B cell (primary cell): ENCODE data around the gene PSMD12. TPM values are rescaled to one million over a fixed set of nuclear protein-coding genes. Genes with fewer than 3 reads are reported as not detected.

ENCODE experiments used
- ATAC-seq: fragments of 200-7000 bp; cut with Tn5 transposase; one replicate; pipeline ENCODE4 v1.10.0; 2021; ENCODE audit warnings: low read depth, mild to moderate bottlenecking, moderate number of reproducible peaks, moderate library complexity
- CTCF ChIA-PET: fragments of 350-600 bp; sonication (Branson Sonifier 250); formaldehyde crosslinking; loops from one replicate; lab custom pipeline; 2021; ENCODE audit warnings: antibody characterized with exemption, inconsistent platforms; lab: Charles Lee
- POLR2A ChIA-PET: fragments of 350-600 bp; sonication (Branson Sonifier 250); formaldehyde crosslinking; loops from one replicate; lab custom pipeline; 2021; ENCODE audit warnings: antibody characterized with exemption; lab: Charles Lee
- DNase-seq: peaks from one replicate; pipeline ENCODE4 v3.0.0; 2013
- H2AFZ ChIP-seq: 2 replicates; pipeline ENCODE4 v1.6.1; 2012; ENCODE audit warnings: mild to moderate bottlenecking, low read depth, low read length; ENCODE audit not compliant: insufficient read depth, poor library complexity, severe bottlenecking
- H3K27ac ChIP-seq, 2 donors: 1 replicate in 1 of 2; 2 replicates in 1 of 2; pipeline ENCODE4 v1.5.1; 2012 to 2013; ENCODE audit warnings: low read length in 2 of 2, mild to moderate bottlenecking in 2 of 2, moderate library complexity in 1 of 2
- H3K27me3 ChIP-seq, 4 experiments: fragments of 200-600 bp in 1 of 4; sonication (generic) in 1 of 4; replicated peaks in 1 of 4; 1 replicate in 2 of 4; 2 replicates in 2 of 4; pipeline versions ENCODE4 v1.6.1 to v1.7.0; 2013 to 2016; ENCODE audit warnings: low read length in 3 of 4, mild to moderate bottlenecking in 2 of 4, mixed read lengths in 1 of 4, moderate library complexity in 1 of 4; ENCODE audit not compliant: insufficient read depth in 4 of 4, control insufficient read depth in 3 of 4; ENCODE audit errors: control extremely low read depth in 1 of 4
- H3K36me3 ChIP-seq, 2 experiments: replicated peaks in 1 of 2; 1 replicate in 1 of 2; 2 replicates in 1 of 2; pipeline versions ENCODE4 v1.6.1 to v1.7.1; 2013; ENCODE audit warnings: low read length in 1 of 2; ENCODE audit not compliant: insufficient read depth in 2 of 2, control insufficient read depth in 1 of 2; ENCODE audit errors: control extremely low read depth in 1 of 2, extremely low read depth in 1 of 2
- H3K4me1 ChIP-seq, 2 donors: fragments of 200-600 bp in 1 of 2; sonication (generic) in 1 of 2; 1 replicate in 1 of 2; 2 replicates in 1 of 2; pipeline versions ENCODE4 v1.5.1 to v1.6.1; 2013 to 2017; ENCODE audit warnings: low read length in 2 of 2; ENCODE audit not compliant: control insufficient read depth in 2 of 2, insufficient read depth in 2 of 2
- H3K4me2 ChIP-seq: replicated peaks from 2 replicates; pipeline ENCODE3; 2012; ENCODE audit warnings: mild to moderate bottlenecking, low read depth, low read length; ENCODE audit not compliant: poor library complexity, severe bottlenecking
- H3K4me3 ChIP-seq, 5 experiments: fragments of 200-600 bp in 1 of 5; sonication (generic) in 1 of 5; 1 replicate in 3 of 5; 2 replicates in 2 of 5; pipeline versions ENCODE4 v1.5.1 to v1.7.0; 2011 to 2016; ENCODE audit warnings: low read length in 4 of 5, mild to moderate bottlenecking in 4 of 5, low read depth in 2 of 5, control low read depth in 1 of 5, moderate library complexity in 1 of 5; ENCODE audit not compliant: insufficient read depth in 1 of 5; ENCODE audit errors: control extremely low read depth in 1 of 5, extremely low read depth in 1 of 5
- H3K79me2 ChIP-seq: fragments of 200-600 bp; sonication (generic); one replicate; pipeline ENCODE4 v1.6.0; 2016; ENCODE audit warnings: low read length; ENCODE audit not compliant: control insufficient read depth, insufficient read depth
- H3K9ac ChIP-seq: fragments of 200-600 bp; sonication (generic); 2 replicates; pipeline ENCODE4 v1.6.1; 2017; ENCODE audit warnings: mild to moderate bottlenecking, low read length, moderate library complexity
- H3K9me3 ChIP-seq, 3 donors: one replicate each; pipeline versions ENCODE4 v1.6.1 to v1.7.1; 2013; ENCODE audit warnings: low read length in 2 of 3; ENCODE audit not compliant: control insufficient read depth in 2 of 3, insufficient read depth in 1 of 3; ENCODE audit errors: control extremely low read depth in 1 of 3
- H4K20me1 ChIP-seq: 2 replicates; pipeline ENCODE4 v1.6.0; 2012; ENCODE audit warnings: mild to moderate bottlenecking, low read length; ENCODE audit not compliant: insufficient read depth, control insufficient read depth, poor library complexity, severe bottlenecking
- H3K27ac Mint-ChIP-seq: one replicate; pipeline ENCODE4 v1.8.0; 2021; ENCODE audit warnings: mixed read lengths
- H3K27me3 Mint-ChIP-seq: one replicate; pipeline ENCODE4 v1.8.0; 2021; ENCODE audit warnings: mixed read lengths
- H3K4me1 Mint-ChIP-seq: one replicate; pipeline ENCODE4 v1.8.0; 2021; ENCODE audit warnings: mixed read lengths
- H3K4me3 Mint-ChIP-seq: one replicate; pipeline ENCODE4 v1.8.0; 2021; ENCODE audit warnings: mixed read lengths
- H3K9me3 Mint-ChIP-seq: one replicate; pipeline ENCODE4 v1.8.0; 2022; ENCODE audit warnings: mixed read lengths; ENCODE audit not compliant: insufficient read depth
- CTCF ChIP-seq: fragments of 200-600 bp; IDR thresholded peaks from one replicate; pipeline ENCODE4 v1.8.0; 2022; ENCODE audit warnings: antibody characterized with exemption, mild to moderate bottlenecking
- EZH2 ChIP-seq: IDR thresholded peaks from 2 replicates; pipeline ENCODE4 v1.6.1; 2012; ENCODE audit warnings: borderline replicate concordance, low read depth, mild to moderate bottlenecking, moderate library complexity, low read length; ENCODE audit not compliant: insufficient read depth, poor library complexity, severe bottlenecking
- WGBS: methylation state at CpG from one replicate; pipeline ENCODE4 v1.1.5; 2013; ENCODE audit warnings: missing lambda C conversion rate; ENCODE audit not compliant: insufficient coverage; 5-methylcytosine and 5-hydroxymethylcytosine counted together
- intact Hi-C: fragments of 100-400 bp; cut with micrococcal nuclease; formaldehyde crosslinking; loops from one replicate; pipeline ENCODE4 v1.10.0; 2022
- polyA plus RNA-seq: library from polyadenylated mRNA; depleted of rRNA; stranded (reverse); fragments of >200 nt; gene quantifications from 2 replicates; pipeline ENCODE4 v1.2.3, GENCODE V29; 2012
- total RNA-seq, 2 donors: library from RNA; stranded (reverse); fragments of 120-200 nt in 1 of 2; gene quantifications; 1 replicate in 1 of 2; 2 replicates in 1 of 2; pipeline versions ENCODE4 v1.2.3 to v1.2.4, GENCODE V29; 2013 to 2022

PSMD12 gene
- total and polyA plus RNA-seq, 2 donors (not counting 1 experiment from before 2014, with no cell fraction given): 6.4 to 36.7 TPM

- no peak for DNase-seq
- H3K9ac ChIP-seq: no peak overlapping the region
- H3K9me3 ChIP-seq: no peaks in the 10 kb centered on the region
- ATAC-seq: no peak
- H3K4me1 ChIP-seq: no peaks in the 10 kb centered on the region
- Mint-ChIP-seq H3K9me3 (no peaks in the 10 kb centered on the region), H3K27me3 (peaks cover 3% of the 10 kb centered on the region), H3K4me1 (no peaks in the 10 kb centered on the region), H3K4me3 (no peak overlapping the region), H3K27ac (no peak overlapping the region)
- H3K4me2 ChIP-seq: no peak overlapping the region
- TF ChIP-seq EZH2 (no peak), CTCF (no peak)
- no peaks in the 10 kb centered on the region for H3K36me3 ChIP-seq
- H3K4me3 ChIP-seq: no peak overlapping the region
- H3K27me3 ChIP-seq: no peaks in the 10 kb centered on the region
- CTCF ChIA-PET: no interaction called here
- POLR2A ChIA-PET: no interaction called here
- H3K27ac ChIP-seq: no peak overlapping the region
- H4K20me1 ChIP-seq: no peaks in the 10 kb centered on the region
- no peaks in the 10 kb centered on the region for H3K79me2 ChIP-seq
- intact Hi-C loops: no loop called here
- WGBS: 90% methylated on average over 3 of the region's 3 CpGs
- no peak overlapping the region for H2AFZ ChIP-seq
Measured at GRCh38 chr17:67326440-67326839, 39.9 kb downstream of the PSMD12 start.

GRCh38 chr17:67324330-67324729 lies 42.0 kb downstream of the PSMD12 start:
- no peaks in the 10 kb centered on the region for H3K36me3 ChIP-seq
- DNase-seq (no peak), ATAC-seq (no peak)
- WGBS: no CpG with 5 or more reads among the region's 2 CpGs
- H3K4me3 ChIP-seq: no peak overlapping the region
- Mint-ChIP-seq H3K4me1 (no peaks in the 10 kb centered on the region), H3K9me3 (no peaks in the 10 kb centered on the region), H3K27me3 (peaks cover 3% of the 10 kb centered on the region), H3K4me3 (no peak overlapping the region), H3K27ac (no peak overlapping the region)
- intact Hi-C loops: no loop called here
- TF ChIP-seq EZH2 (no peak), CTCF (no peak)
- H4K20me1 ChIP-seq: no peaks in the 10 kb centered on the region
- H3K9me3 ChIP-seq: no peaks in the 10 kb centered on the region
- no peak overlapping the region for H3K4me2 ChIP-seq
- ChIA-PET POLR2A (no interaction called here), CTCF (no interaction called here)
- H2AFZ ChIP-seq: no peak overlapping the region
- no peak overlapping the region for H3K9ac ChIP-seq
- H3K79me2 ChIP-seq: no peaks in the 10 kb centered on the region
- H3K27ac ChIP-seq: no peak overlapping the region
- no peaks in the 10 kb centered on the region for H3K4me1 ChIP-seq
- H3K27me3 ChIP-seq: no peaks in the 10 kb centered on the region
